ENCODE data around the gene PDS5A.

- no peak for TF ChIP-seq EZH2 (IDR thresholded peaks at IDR 0.05; ENCODE audit: insufficient read depth, poor library complexity, severe bottlenecking)
- TF ChIP-seq EZH2phosphoT487 (IDR thresholded peaks at IDR 0.05; ENCODE audit: insufficient read depth, low read depth) = no peak
These were observed 46.2 kb downstream of the PDS5A start for GRCh38 chr4:39931441-39931901.
